GM23338 (cell line): ENCODE data around the gene IRF2. TPM values are rescaled to one million over a fixed set of nuclear protein-coding genes. Genes with fewer than 3 reads are reported as not detected.
"Not testable (repeated sequence)": the region's sequence is repeated elsewhere in the genome, so short reads cannot be mapped to it uniquely, and the experiment has no call there.

Source experiments
- ATAC-seq: fragments of 200-7000 bp; cut with Tn5 transposase; 3 replicates; pipeline ENCODE4 v1.9.1; 2020
- DNase-seq: peaks from one replicate; pipeline ENCODE4 v3.0.0-alpha.2; 2015; ENCODE audit warnings: low spot score
- H2AFZ ChIP-seq: fragments of 200-600 bp; sonication (generic); 2 replicates; pipeline ENCODE4 v1.8.0; 2016; ENCODE audit warnings: antibody characterized with exemption, mild to moderate bottlenecking, moderate library complexity
- H3F3A ChIP-seq: fragments of 200-600 bp; sonication (generic); replicated peaks from 2 replicates; pipeline ENCODE4 v1.8.0; 2017; ENCODE audit warnings: antibody characterized with exemption, mixed run types, low read depth
- H3K27ac ChIP-seq: fragments of 200-600 bp; sonication (generic); 2 replicates; pipeline ENCODE4 v1.6.1; 2016; ENCODE audit warnings: low read depth
- H3K27me3 ChIP-seq: fragments of 200-600 bp; sonication (generic); 2 replicates; pipeline ENCODE4 v1.8.0; 2016; ENCODE audit warnings: mild to moderate bottlenecking, mixed run types, moderate library complexity; ENCODE audit not compliant: insufficient read depth
- H3K36me3 ChIP-seq: fragments of 200-600 bp; sonication (generic); 2 replicates; pipeline ENCODE4 v1.8.0; 2016; ENCODE audit warnings: mild to moderate bottlenecking; ENCODE audit not compliant: insufficient read depth
- H3K4me1 ChIP-seq: fragments of 200-600 bp; sonication (generic); 2 replicates; pipeline ENCODE4 v1.8.0; 2016; ENCODE audit warnings: mild to moderate bottlenecking, moderate library complexity; ENCODE audit not compliant: insufficient read depth
- H3K4me2 ChIP-seq: fragments of 200-600 bp; sonication (generic); 2 replicates; pipeline ENCODE4 v1.7.1; 2017; ENCODE audit warnings: mixed run types
- H3K4me3 ChIP-seq: fragments of 200-600 bp; sonication (generic); 2 replicates; pipeline ENCODE4 v1.6.1; 2016; ENCODE audit warnings: mixed run types
- H3K79me2 ChIP-seq: fragments of 200-600 bp; sonication (generic); replicated peaks from 2 replicates; pipeline ENCODE4 v1.8.0; 2017; ENCODE audit warnings: mild to moderate bottlenecking; ENCODE audit not compliant: insufficient read depth
- H3K9me2 ChIP-seq: fragments of 200-600 bp; sonication (generic); 2 replicates; pipeline ENCODE4 v1.8.0; 2017; ENCODE audit not compliant: insufficient read depth
- H4K20me1 ChIP-seq: fragments of 200-600 bp; sonication (generic); replicated peaks from 2 replicates; pipeline ENCODE4 v1.8.0; 2017; ENCODE audit warnings: mild to moderate bottlenecking; ENCODE audit not compliant: insufficient read depth
- H3K27ac Mint-ChIP-seq: 2 replicates; pipeline ENCODE4 v1.8.0; 2020; ENCODE audit warnings: inconsistent platforms, mild to moderate bottlenecking, moderate library complexity, mixed read lengths
- H3K27me3 Mint-ChIP-seq: 3 replicates; pipeline ENCODE4 v1.8.0; 2022; ENCODE audit warnings: low read depth, mild to moderate bottlenecking, moderate library complexity, mixed read lengths, inconsistent platforms; ENCODE audit not compliant: insufficient read depth, poor library complexity
- H3K36me3 Mint-ChIP-seq: 3 replicates; pipeline ENCODE4 v1.8.0; 2021; ENCODE audit warnings: low read depth, mild to moderate bottlenecking, inconsistent platforms, moderate library complexity, mixed read lengths
- H3K4me1 Mint-ChIP-seq: 3 replicates; pipeline ENCODE4 v1.8.0; 2020; ENCODE audit warnings: mild to moderate bottlenecking, inconsistent platforms, mixed read lengths
- H3K4me3 Mint-ChIP-seq: 3 replicates; pipeline ENCODE4 v1.8.0; 2021; ENCODE audit warnings: moderate library complexity, mild to moderate bottlenecking, inconsistent platforms, mixed read lengths
- H3K9me3 Mint-ChIP-seq: 3 replicates; pipeline ENCODE4 v1.8.0; 2020; ENCODE audit warnings: moderate library complexity, mild to moderate bottlenecking, inconsistent platforms, mixed read lengths
- CREB1 ChIP-seq: fragments of 250-450 bp; sonication (Bioruptor Pico); IDR thresholded peaks from 2 replicates; pipeline ENCODE4 v1.5.0; 2020; ENCODE audit warnings: low read depth, mild to moderate bottlenecking, moderate library complexity
- CTCF ChIP-seq, 2 experiments: fragments of 200-600 bp in 1 of 2; sonication (generic) in 1 of 2; conservative IDR thresholded peaks; 2 replicates each; pipeline versions ENCODE4 v1.5.1 to v1.6.1; 2016 to 2017; ENCODE audit warnings: antibody characterized with exemption in 2 of 2, low read depth in 2 of 2, mild to moderate bottlenecking in 2 of 2, moderate library complexity in 1 of 2
- ETS1 ChIP-seq: IDR thresholded peaks from 2 replicates; pipeline ENCODE4 v1.6.1; 2016; ENCODE audit warnings: antibody characterized with exemption
- EZH2 ChIP-seq: fragments of 200-600 bp; sonication (generic); IDR thresholded peaks from one replicate; pipeline ENCODE4 v1.8.0; 2017; ENCODE audit warnings: antibody characterized with exemption, mild to moderate bottlenecking, low read depth; ENCODE audit not compliant: unreplicated experiment
- EZH2phosphoT487 ChIP-seq: fragments of 200-600 bp; sonication (generic); IDR thresholded peaks from one replicate; pipeline ENCODE4 v1.8.1; 2018; ENCODE audit warnings: antibody characterized with exemption; ENCODE audit not compliant: unreplicated experiment
- JUNB ChIP-seq: IDR thresholded peaks from one replicate; pipeline ENCODE4 v1.6.1; 2016; ENCODE audit warnings: antibody characterized with exemption; ENCODE audit not compliant: unreplicated experiment
- NANOG ChIP-seq: IDR thresholded peaks from 2 replicates; pipeline ENCODE4 v1.6.1; 2016; ENCODE audit warnings: antibody characterized with exemption, borderline replicate concordance
- STAT1 ChIP-seq: IDR thresholded peaks from one replicate; pipeline ENCODE4 v1.6.1; 2016; ENCODE audit warnings: antibody characterized with exemption; ENCODE audit not compliant: unreplicated experiment
- ZNF114 ChIP-seq: fragments of 250-450 bp; sonication (Bioruptor Pico); IDR thresholded peaks from 2 replicates; pipeline ENCODE4 v1.5.0; 2020; ENCODE audit warnings: mild to moderate bottlenecking, moderate library complexity
- ZNF331 ChIP-seq: fragments of 250-450 bp; sonication (Bioruptor Pico); IDR thresholded peaks from 2 replicates; pipeline ENCODE4 v1.5.0; 2020; ENCODE audit warnings: low read depth, mild to moderate bottlenecking, moderate library complexity
- ZNF462 ChIP-seq: fragments of 250-450 bp; sonication (Bioruptor Pico); IDR thresholded peaks from 2 replicates; pipeline ENCODE4 v1.5.0; 2020; ENCODE audit warnings: mild to moderate bottlenecking, moderate library complexity
- polyA plus RNA-seq: library from polyadenylated mRNA; unstranded; fragments of >200 nt; fragmentation: Nextera tagmentation; extraction: Ambion mirVana; gene quantifications from 2 replicates; pipeline ENCODE4 v1.2.1, GENCODE V29; 2016
- total RNA-seq: library from RNA; depleted of rRNA; stranded (reverse); fragments of >200 nt; shearing (Covaris generic); gene quantifications from 2 replicates; pipeline ENCODE4 v1.2.3, GENCODE V29; 2014

IRF2 gene
- total and polyA plus RNA-seq, 2 experiments from 2014 or later = 14.7 to 15.0 TPM

DNA sequence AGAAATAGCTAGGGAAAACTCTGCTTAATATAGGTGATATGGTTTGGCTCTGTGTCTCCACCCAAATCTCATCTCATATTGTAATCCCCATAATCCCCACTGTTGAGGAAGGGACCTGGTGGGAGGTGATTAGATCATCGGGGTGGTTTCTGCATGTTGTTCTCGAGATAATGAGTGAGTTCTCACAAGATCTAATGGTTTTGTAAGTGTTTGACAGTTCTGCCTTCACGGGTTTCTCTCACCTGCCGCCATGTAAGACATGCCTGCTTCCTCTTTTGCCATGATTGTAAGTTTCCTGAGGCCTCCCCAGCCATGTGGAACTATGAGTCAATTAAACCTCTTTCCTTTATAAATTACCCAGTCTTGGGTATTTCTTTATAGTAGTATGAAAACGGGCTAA, 94.1 kb downstream of the IRF2 start:
- not testable (repeated sequence) for H3K79me2 ChIP-seq, H3K4me3 ChIP-seq, H3K36me3 ChIP-seq, H3F3A ChIP-seq, H3K27ac ChIP-seq, H3K27me3 Mint-ChIP-seq, H2AFZ ChIP-seq, H3K27me3 ChIP-seq, H4K20me1 ChIP-seq, H3K4me3 Mint-ChIP-seq, H3K4me2 ChIP-seq, DNase-seq, H3K9me2 ChIP-seq, H3K9me3 Mint-ChIP-seq, H3K27ac Mint-ChIP-seq, ATAC-seq
- Mint-ChIP-seq H3K36me3 (peaks cover 15% of the 10 kb centered on the region; the same call in 1 of the 3 replicates), H3K4me1 (peaks cover 39% of the 10 kb centered on the region)
- H3K4me1 ChIP-seq = peaks cover 33% of the 10 kb centered on the region

DNA sequence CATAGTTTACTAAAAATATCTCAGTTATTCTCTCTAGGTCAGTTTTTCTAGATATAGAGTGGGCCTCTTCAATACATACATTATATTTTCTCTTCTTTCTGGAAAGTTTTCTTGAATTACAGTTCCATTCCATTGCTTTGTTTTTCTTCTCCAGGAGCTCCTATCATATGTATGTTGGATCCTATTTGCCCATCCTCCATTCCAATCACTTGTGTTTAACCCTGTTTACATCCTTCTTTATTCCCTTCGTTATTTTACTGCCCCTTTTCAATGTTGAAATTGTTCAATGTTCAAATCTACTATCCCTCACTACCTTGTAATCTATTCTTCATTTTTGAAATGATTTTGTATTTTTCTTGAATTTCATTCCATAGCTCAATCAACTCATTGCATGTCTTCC, 97.4 kb downstream of the IRF2 start:
- DNase-seq (no peak), ATAC-seq (no peak)
- Mint-ChIP-seq H3K36me3 (peaks cover 13% of the 10 kb centered on the region; the same call in 1 of the 3 replicates), H3K27ac (no peak overlapping the region), H3K4me3 (no peak overlapping the region), H3K27me3 (peaks cover 3% of the 10 kb centered on the region), H3K9me3 (peaks cover 14% of the 10 kb centered on the region; the same call in 2 of the 3 replicates), H3K4me1 (peaks cover 7% of the 10 kb centered on the region)
- no peak overlapping the region for H2AFZ ChIP-seq
- no peaks in the 10 kb centered on the region for H4K20me1 ChIP-seq
- H3K4me2 ChIP-seq = no peak overlapping the region
- no peak overlapping the region for H3K27ac ChIP-seq
- no peaks in the 10 kb centered on the region for H3K9me2 ChIP-seq
- no peaks in the 10 kb centered on the region for H3F3A ChIP-seq
- H3K36me3 ChIP-seq = no peaks in the 10 kb centered on the region
- H3K4me1 ChIP-seq = no peaks in the 10 kb centered on the region; the same call in 1 of the 2 replicates
- H3K27me3 ChIP-seq = no peaks in the 10 kb centered on the region
- H3K79me2 ChIP-seq = no peaks in the 10 kb centered on the region
- no peak overlapping the region for H3K4me3 ChIP-seq
- TF ChIP-seq NANOG = no peak
- TF ChIP-seq ZNF462 (CRISPR knock-in tag) = no peak
- no peak for TF ChIP-seq EZH2phosphoT487
- no peak for TF ChIP-seq STAT1
- no peak for TF ChIP-seq JUNB
- TF ChIP-seq CREB1 = no peak
- TF ChIP-seq ETS1 = no peak
- no peak for TF ChIP-seq ZNF114 (CRISPR knock-in tag)
- no peak for TF ChIP-seq ZNF331
- TF ChIP-seq CTCF (conservative IDR thresholded peaks at IDR 0.05; ENCODE audit: low read depth in 2 of 2) = no peak
- no peak for TF ChIP-seq EZH2
